NCI-H526 treated with DMSO at 0.1 percent for 48 hours (cell line): ENCODE data around the gene ANKRD13D.
"Not testable (repeated sequence)": the region's sequence is repeated elsewhere in the genome, so short reads cannot be mapped to it uniquely, and the experiment has no call there.

Source experiments
- DNase-seq: peaks from one replicate; lab custom pipeline; 2025; lab: John Stamatoyannopoulos, UW

Gene ANKRD13D

GRCh38 chr11:67317205-67317887 lies 28.2 kb downstream of the ANKRD13D start:
- DNase-seq, result peak; percentile 95

GRCh38 chr11:67317888-67318555 lies 28.9 kb downstream of the ANKRD13D start:
- DNase-seq, result no peak

- DNase-seq, result not testable (repeated sequence)
Observed at GRCh38 chr11:67318876-67319275, 29.8 kb downstream of the ANKRD13D start.

DNA sequence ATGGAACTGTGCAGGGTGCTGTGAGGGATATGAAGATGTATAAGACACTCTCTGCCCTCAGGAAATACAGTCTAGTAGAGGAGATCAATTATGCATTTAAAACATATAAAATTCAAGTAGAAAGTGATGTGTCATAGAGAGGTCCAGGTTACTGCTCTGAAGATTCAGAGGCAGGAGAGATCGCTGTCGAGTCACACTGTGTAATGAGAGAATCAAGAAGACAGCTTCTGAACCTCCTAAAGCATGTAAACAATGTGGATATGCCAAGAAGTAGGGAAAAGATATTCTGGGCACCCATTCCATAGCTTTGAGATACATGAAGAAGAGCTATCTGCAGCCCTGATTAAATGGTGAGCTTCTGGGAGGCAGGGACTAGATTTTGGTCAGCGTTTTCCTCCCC lies 30.9 kb downstream of the ANKRD13D start:
- DNase-seq, result no peak

GRCh38 chr11:67320691-67321090 lies 31.6 kb downstream of the ANKRD13D start:
- DNase-seq, result no peak

DNA sequence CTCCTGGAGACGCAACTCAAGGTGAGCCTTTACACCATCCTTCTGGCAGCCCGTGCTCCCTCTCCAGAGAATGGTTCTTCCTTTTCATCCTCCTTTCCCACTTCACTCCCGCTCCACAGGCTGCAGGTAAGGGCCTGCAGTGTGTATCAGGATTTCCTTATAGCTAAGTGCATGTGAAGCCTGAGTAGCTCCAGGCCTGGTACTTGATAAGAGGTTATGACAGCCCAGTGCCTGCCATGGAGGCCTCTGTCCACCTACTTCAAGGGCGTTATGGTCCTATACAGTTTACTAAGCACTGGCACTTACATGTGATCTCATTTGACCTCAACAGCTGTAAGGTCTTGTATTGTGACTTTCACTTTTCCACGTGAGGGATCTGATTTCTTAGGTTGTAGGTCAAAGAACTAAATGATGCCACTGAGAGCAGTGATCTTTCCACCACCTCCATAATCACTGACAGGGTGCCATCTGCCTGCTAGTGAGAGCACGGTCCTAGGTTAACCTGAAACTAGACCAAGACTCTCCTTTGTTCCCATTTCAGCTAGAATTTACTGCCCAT lies 32.3 kb downstream of the ANKRD13D start:
- DNase-seq, result no peak

DNA sequence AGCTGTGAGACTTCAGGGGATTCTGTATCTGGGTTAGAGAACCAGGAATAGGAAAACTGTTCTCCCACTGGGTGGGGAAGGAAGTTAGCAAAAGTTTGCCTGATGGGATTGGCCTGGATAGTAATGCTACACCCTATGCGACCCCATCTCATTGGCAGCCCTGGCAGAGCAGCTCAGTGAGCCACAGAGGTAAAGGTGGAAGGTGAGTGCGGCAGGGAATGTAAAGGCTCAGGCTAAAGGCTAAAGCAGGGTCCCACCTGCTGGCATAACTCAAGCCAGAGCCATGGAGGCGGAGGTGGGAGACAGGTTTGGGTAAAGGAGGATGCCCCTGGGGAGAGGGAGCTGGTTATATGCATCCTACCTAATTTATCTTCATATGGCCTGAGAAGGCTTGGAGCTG lies 32.9 kb downstream of the ANKRD13D start:
- no peak for DNase-seq

DNA sequence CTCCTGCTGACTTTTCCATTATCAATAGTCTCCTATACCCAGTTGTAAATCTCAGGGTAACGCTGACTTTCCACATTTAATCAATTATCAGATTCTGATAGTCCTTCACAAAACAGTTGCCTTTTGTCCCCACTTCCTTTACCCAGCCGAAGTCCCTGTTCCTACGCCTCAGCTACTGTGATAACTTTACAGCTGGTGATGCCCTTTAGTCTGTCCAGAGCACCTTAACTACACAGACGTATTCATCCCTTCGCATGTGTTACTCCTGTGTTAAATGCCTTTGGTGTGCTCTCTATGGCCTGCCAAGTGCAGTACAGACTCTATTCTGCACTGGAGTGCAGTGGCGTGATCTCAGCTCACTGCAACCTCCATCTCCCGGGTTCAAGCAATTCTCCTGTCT lies 34.4 kb downstream of the ANKRD13D start:
- no peak for DNase-seq

- DNase-seq, result no peak
Observed at GRCh38 chr11:67332081-67332691, 43.1 kb downstream of the ANKRD13D start.

- DNase-seq, result no peak
Observed at GRCh38 chr11:67337257-67337656, 48.2 kb downstream of the ANKRD13D start.

- no peak for DNase-seq
Observed at GRCh38 chr11:67344264-67344663, 55.2 kb downstream of the ANKRD13D start.

DNA sequence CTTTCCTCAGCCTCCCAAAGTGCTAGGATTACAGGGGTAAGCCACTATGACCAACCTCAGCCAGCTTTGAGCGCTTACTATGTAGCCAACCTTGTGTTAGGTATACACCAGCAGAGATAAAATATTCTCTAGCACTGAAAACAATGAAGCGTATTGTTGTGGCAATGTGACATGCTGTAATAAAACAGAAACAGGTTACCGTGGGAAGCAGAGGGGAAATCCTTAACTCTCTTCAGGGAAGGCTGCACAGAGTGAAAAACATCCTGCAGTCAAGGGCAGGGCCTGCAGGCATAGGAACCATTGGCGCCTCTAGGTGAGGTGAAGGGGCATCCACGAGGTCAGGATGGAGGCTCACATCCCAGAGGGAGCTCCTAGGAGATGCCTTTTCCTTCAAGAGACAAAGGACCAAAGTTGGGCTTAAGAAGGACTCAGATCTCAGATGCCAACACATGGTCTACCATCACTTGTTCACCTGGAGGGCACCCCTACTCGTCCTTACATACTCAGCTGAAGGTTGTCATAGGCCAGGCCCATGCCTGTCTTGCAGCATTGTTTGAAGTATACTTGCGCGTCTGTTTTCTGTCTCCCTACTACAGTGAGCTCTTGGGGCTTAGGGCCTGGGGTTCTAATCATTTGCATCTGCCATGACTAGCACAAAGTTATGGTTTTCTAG lies 56.3 kb downstream of the ANKRD13D start:
- DNase-seq, result peak; percentile 33

DNA sequence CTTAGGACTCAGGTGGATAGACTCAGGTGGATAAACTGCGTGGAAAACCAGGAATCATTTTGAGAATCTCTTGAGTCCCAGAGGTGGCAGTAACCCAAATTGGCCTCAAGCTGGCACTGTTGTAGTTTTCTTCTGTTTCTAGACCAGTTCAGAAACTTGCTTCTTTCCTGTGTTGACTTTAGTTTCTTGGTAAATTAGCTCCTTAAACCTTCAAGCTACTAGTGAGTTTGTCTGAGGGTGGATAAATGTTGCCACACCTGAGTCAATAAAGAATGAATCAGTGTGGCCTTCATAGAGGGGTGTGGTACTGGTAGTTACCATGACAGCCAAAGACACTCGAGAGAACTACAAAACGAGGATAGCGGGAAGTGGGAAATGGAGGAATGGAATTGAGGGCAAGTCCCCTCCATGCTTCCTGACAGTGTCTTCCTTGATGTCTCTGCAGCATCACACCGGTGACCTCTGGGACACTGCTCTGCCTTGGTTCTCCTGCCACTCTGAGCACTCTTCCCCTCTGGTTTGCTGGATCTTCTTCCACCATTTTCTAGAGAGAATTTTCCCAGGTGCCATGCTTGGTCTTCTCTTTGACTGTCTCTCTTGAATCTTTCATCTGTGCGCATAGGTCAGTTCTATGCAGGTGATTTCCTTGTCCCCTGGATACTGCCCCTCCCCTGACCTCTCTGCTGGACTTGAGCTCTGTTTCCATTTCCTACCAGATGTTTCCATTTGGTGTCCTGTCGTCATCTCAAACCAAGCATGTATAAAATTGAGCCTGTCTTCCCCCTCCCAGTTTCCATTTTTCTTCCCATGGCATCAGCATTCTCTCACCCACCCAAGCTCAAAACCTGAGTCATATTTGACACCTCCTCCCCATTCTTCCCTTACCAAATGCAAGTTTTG lies 57.1 kb downstream of the ANKRD13D start:
- DNase-seq, result no peak

DNA sequence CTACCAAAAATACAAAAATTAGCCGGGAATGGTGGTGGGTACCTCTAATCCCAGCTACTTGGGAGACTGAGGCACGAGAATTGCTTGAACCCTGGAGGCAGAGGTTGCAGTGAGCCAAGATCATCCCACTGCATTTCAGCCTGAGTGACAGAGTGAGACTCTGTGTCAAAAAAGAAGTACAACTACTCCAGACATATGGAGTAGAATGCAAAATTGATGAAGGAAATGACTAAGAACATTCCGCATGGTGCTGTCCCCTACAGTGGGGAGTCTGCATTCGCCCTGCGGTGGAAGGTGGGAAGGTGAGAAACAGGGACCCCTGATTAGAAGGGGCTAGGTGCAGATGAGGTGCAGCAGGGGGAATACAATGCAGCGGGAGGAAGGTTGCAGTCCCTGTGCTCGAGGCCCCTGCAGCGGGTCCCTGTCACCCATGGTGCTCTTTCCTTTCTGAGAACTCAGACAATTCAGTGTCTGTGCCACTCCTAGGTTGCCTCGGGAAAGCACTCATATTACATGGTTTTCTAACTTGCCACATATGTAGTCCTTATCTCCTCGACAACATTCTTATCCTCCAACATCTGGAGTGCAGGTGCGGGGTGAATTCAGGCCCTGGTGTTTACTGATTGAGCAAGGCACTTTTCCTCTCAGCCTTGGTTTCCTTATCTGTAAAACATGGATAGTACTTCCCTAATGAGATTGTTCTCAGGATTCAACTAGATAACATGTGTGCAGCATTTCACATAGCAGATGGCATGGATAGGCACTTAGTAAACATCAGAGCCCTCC lies 59.1 kb downstream of the ANKRD13D start:
- no peak for DNase-seq

DNA sequence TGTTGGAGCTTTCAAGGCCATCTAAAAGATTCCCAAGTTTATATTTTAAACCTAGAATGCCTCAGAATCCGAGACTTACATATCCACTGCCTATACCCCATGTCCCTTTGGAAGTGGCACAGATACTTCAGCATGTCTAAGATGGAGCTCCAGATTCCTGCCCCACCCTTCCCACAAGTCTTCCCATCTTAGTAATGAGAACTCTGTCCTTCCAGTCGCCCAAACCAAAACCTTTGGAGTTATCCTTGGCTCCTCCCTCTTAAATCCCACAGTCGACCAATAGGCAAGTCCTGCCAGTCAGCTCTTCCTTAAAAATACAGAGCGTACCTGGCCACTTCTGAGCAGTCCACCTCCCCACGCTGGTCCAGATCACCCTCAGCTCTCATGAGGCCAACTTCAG lies 59.9 kb downstream of the ANKRD13D start:
- no peak for DNase-seq

- DNase-seq, result no peak
Observed at GRCh38 chr11:67349457-67349856, 60.4 kb downstream of the ANKRD13D start.

- no peak for DNase-seq
Observed at GRCh38 chr11:67349928-67350465, 60.9 kb downstream of the ANKRD13D start.

GRCh38 chr11:67351275-67352005 lies 62.3 kb downstream of the ANKRD13D start:
- DNase-seq, result peak; percentile 34
